PC-9 (cell line): Measurements from ENCODE around the gene PMEL. TPM values are rescaled to one million over a fixed set of nuclear protein-coding genes. Genes with fewer than 3 reads are reported as not detected.

Experiments used
- BruUV-seq: library from RNA; stranded (reverse); fragments of 400-500 nt; replicated peaks from 2 replicates; lab custom pipeline; 2021; lab: Mats Ljungman, UMichigan
- CTCF ChIA-PET: fragments of 300-600 bp; sonication (Branson Sonifier 250); formaldehyde crosslinking; loops from one replicate; lab custom pipeline; 2022; ENCODE audit warnings: antibody characterized with exemption; lab: Charles Lee
- POLR2A ChIA-PET: fragments of 300-600 bp; sonication (Branson Sonifier 250); formaldehyde crosslinking; loops from one replicate; lab custom pipeline; 2022; ENCODE audit warnings: antibody characterized with exemption; ENCODE audit not compliant: unreplicated experiment; lab: Charles Lee
- DNase-seq, 2 experiments: peaks; one replicate each; pipeline versions ENCODE4 v3.0.0 to v3.0.0-alpha.2; 2015 to 2022; ENCODE audit warnings: mixed read lengths in 1 of 2
- H2AFZ ChIP-seq: fragments of 200-600 bp; sonication (generic); 2 replicates; pipeline ENCODE4 v1.8.1; 2017; ENCODE audit warnings: antibody characterized with exemption
- H3F3A ChIP-seq: fragments of 200-600 bp; sonication (generic); 2 replicates; pipeline ENCODE4 v1.8.1; 2017; ENCODE audit warnings: antibody characterized with exemption, mild to moderate bottlenecking, low read depth; ENCODE audit not compliant: insufficient read depth
- H3K27ac ChIP-seq: fragments of 200-600 bp; sonication (generic); 2 replicates; pipeline ENCODE4 v1.6.1; 2016; ENCODE audit warnings: mixed run types
- H3K27me3 ChIP-seq: fragments of 200-600 bp; sonication (generic); 2 replicates; pipeline ENCODE4 v1.6.1; 2016; ENCODE audit warnings: low read depth, mixed run types; ENCODE audit not compliant: insufficient read depth
- H3K36me3 ChIP-seq: fragments of 200-600 bp; sonication (generic); 2 replicates; pipeline ENCODE4 v1.6.1; 2016; ENCODE audit warnings: low read depth, mixed run types
- H3K4me1 ChIP-seq: fragments of 200-600 bp; sonication (generic); replicated peaks from 2 replicates; pipeline ENCODE4 v1.6.1; 2016; ENCODE audit warnings: mixed run types; ENCODE audit not compliant: insufficient read depth
- H3K4me2 ChIP-seq: fragments of 200-600 bp; sonication (generic); 2 replicates; pipeline ENCODE4 v1.6.1; 2017; ENCODE audit warnings: mixed run types
- H3K4me3 ChIP-seq: fragments of 200-600 bp; sonication (generic); 2 replicates; pipeline ENCODE4 v1.6.1; 2016; ENCODE audit warnings: mixed run types
- H3K79me2 ChIP-seq: fragments of 200-600 bp; sonication (generic); 2 replicates; pipeline ENCODE4 v1.6.1; 2017; ENCODE audit warnings: low read depth, mixed run types
- H3K9me2 ChIP-seq: fragments of 200-600 bp; sonication (generic); 2 replicates; pipeline ENCODE4 v1.8.1; 2017; ENCODE audit warnings: mild to moderate bottlenecking; ENCODE audit not compliant: insufficient read depth
- H3K9me3 ChIP-seq: fragments of 200-600 bp; sonication (generic); 2 replicates; pipeline ENCODE4 v1.8.1; 2016; ENCODE audit warnings: low read depth; ENCODE audit not compliant: insufficient read depth
- H4K20me1 ChIP-seq: fragments of 200-600 bp; sonication (generic); 2 replicates; pipeline ENCODE4 v1.8.1; 2017; ENCODE audit not compliant: insufficient read depth
- EZH2 ChIP-seq: fragments of 200-600 bp; sonication (generic); IDR thresholded peaks from 2 replicates; pipeline ENCODE4 v1.8.0; 2017; ENCODE audit warnings: antibody characterized with exemption, low read depth
- intact Hi-C: fragments of 100-400 bp; cut with micrococcal nuclease; formaldehyde crosslinking; loops from one replicate; pipeline ENCODE4 v1.10.0; 2022; ENCODE audit not compliant: unreplicated experiment
- total RNA-seq: library from RNA; stranded (reverse); gene quantifications from 2 replicates; pipeline ENCODE4 v1.2.3, GENCODE V29; 2021
- TF ChIP-seq, protein P1 (sequence below): fragments of 200-600 bp; sonication (generic); conservative IDR thresholded peaks from 2 replicates; pipeline ENCODE4 v1.6.1; 2017; ENCODE audit warnings: mixed run types, antibody characterized with exemption, mild to moderate bottlenecking, moderate library complexity

The PMEL gene
- total RNA-seq, 1 experiment from 2014 or later: 8.7 TPM

DNA sequence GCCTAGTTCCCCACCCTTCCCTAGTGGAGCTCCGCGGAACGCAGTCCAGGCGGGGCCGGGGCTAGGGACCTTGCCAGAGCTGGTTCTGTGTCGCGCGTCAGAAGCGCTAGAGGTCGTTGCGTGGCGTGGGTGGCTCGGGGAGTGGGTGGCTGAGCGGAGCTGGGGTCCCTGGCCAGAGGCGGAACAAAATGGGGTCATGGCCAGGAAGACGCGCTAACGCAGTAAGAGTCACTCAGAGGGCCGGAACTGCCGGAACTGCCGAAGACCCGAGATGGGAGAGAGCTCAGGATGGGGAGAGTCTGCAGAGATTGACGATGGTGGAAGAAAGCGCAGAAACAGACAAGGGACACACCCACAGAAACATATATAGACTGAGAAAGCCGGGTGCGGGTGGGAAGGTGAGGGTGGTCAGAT, 30.1 kb downstream of the PMEL start:
- ChIA-PET CTCF (no interaction called here), POLR2A (no interaction called here)
- H4K20me1 ChIP-seq: peaks cover 6% of the 10 kb centered on the region; the same call in 1 of the 2 replicates
- H3K79me2 ChIP-seq: peaks cover 19% of the 10 kb centered on the region
- intact Hi-C loops: no loop called here
- no peaks in the 10 kb centered on the region for H3K9me2 ChIP-seq
- no TSS peak for BruUV-seq
- no peak for TF ChIP-seq EZH2
- TF ChIP-seq, protein P1, sequence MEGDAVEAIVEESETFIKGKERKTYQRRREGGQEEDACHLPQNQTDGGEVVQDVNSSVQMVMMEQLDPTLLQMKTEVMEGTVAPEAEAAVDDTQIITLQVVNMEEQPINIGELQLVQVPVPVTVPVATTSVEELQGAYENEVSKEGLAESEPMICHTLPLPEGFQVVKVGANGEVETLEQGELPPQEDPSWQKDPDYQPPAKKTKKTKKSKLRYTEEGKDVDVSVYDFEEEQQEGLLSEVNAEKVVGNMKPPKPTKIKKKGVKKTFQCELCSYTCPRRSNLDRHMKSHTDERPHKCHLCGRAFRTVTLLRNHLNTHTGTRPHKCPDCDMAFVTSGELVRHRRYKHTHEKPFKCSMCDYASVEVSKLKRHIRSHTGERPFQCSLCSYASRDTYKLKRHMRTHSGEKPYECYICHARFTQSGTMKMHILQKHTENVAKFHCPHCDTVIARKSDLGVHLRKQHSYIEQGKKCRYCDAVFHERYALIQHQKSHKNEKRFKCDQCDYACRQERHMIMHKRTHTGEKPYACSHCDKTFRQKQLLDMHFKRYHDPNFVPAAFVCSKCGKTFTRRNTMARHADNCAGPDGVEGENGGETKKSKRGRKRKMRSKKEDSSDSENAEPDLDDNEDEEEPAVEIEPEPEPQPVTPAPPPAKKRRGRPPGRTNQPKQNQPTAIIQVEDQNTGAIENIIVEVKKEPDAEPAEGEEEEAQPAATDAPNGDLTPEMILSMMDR: no peak
- no peaks in the 10 kb centered on the region for H3K9me3 ChIP-seq
- H2AFZ ChIP-seq: no peak overlapping the region
- DNase-seq: no peak
- H3F3A ChIP-seq: peaks cover 55% of the 10 kb centered on the region; the same call in 1 of the 2 replicates
- no peaks in the 10 kb centered on the region for H3K27me3 ChIP-seq
- H3K36me3 ChIP-seq: no peaks in the 10 kb centered on the region
- H3K4me1 ChIP-seq: peaks cover 58% of the 10 kb centered on the region
- no peak overlapping the region for H3K4me3 ChIP-seq
- H3K4me2 ChIP-seq: no peak overlapping the region
- no peak overlapping the region for H3K27ac ChIP-seq

- Histone ChIP-seq H3K27ac (no peak overlapping the region), H3K4me1 (peaks cover 60% of the 10 kb centered on the region), H3F3A (peaks cover 61% of the 10 kb centered on the region; the same call in 1 of the 2 replicates), H3K36me3 (no peaks in the 10 kb centered on the region), H3K9me2 (no peaks in the 10 kb centered on the region), H3K4me3 (no peak overlapping the region), H2AFZ (no peak overlapping the region), H3K79me2 (peaks cover 19% of the 10 kb centered on the region), H3K4me2 (no peak overlapping the region), H4K20me1 (peaks cover 6% of the 10 kb centered on the region; the same call in 1 of the 2 replicates), H3K27me3 (no peaks in the 10 kb centered on the region), H3K9me3 (no peaks in the 10 kb centered on the region)
- intact Hi-C loops: no loop called here
- BruUV-seq: no TSS peak
- ChIA-PET POLR2A (no interaction called here), CTCF (no interaction called here)
- no peak for DNase-seq
- no peak for TF ChIP-seq EZH2
- TF ChIP-seq, protein P1: no peak
Observed at GRCh38 chr12:55934773-55935172, 31.1 kb downstream of the PMEL start.

DNA sequence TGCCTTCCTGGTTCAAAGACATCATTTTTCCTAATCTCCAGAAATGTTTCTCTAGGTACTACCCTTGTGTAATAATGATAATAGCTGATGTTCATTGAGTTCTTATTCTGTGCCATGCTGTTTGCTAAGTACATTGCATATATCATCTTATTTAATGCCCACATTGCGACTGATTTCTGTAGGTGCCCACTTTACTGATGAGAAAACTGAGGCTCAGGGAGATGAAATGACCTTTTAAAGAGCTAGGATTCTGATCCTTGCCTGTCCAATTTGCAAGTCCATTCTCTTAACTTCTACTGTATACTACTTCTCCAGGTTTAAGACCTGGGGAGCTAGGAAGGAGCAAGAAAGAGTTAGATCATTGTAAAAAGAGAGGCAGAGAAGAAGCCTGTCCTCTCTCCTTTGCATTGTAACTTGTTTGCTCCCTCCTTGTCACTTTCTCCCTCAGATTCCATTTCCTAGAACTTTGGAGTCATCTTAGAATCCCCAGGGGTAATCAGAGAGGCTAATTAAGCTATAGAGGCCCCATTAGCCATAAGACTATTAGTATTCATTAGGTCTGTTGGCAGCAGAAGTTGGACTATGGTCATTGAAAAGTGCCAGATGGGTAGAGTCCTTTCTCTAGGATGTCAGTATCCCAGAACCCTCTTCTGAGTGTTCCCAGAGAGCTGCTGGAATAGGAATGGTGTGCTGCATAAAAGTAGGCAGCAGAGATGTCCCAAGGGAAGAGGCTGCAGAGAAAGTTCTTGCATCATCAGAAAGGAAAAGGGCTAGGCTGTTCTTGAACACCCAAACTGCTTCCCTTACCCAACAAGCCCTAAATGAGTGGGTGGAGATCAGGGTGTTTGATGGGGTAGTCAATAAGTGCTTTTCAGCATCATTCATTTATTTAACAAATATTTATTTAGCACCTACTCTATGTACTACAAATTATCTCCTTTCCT, 31.8 kb downstream of the PMEL start:
- intact Hi-C loops: no loop called here
- Histone ChIP-seq H3K27ac (peak overlapping the region; percentile 80), H3K9me3 (no peaks in the 10 kb centered on the region), H4K20me1 (peaks cover 6% of the 10 kb centered on the region; the same call in 1 of the 2 replicates), H3K36me3 (no peaks in the 10 kb centered on the region), H3K4me2 (peak overlapping the region; percentile 96), H3K9me2 (no peaks in the 10 kb centered on the region), H3K4me1 (peaks cover 63% of the 10 kb centered on the region), H2AFZ (no peak overlapping the region), H3F3A (peaks cover 61% of the 10 kb centered on the region), H3K27me3 (no peaks in the 10 kb centered on the region), H3K79me2 (peaks cover 22% of the 10 kb centered on the region), H3K4me3 (peak overlapping the region; percentile 32; the same call in 1 of the 2 replicates)
- no peak for DNase-seq
- ChIA-PET CTCF (interaction anchor here (1.0 kb wide), 1 partner anchor 62 kb away, joined by 3 read pairs; no protein-coding TSS in a partner anchor), POLR2A (interaction anchor here (0.5 to 1.1 kb wide), 7 partner anchors 35 to 205 kb away, joined by 3 to 16 read pairs (median 6); partner anchors contain the start of genes ORMDL2 and SARNP)
- no TSS peak for BruUV-seq
- TF ChIP-seq, protein P1: no peak
- TF ChIP-seq EZH2: no peak
